GM06990 (cell line): Measurements from ENCODE around the gene TMEM217.

ENCODE experiments used
- DNase-seq: peaks from one replicate; pipeline ENCODE4 v3.0.0-alpha.2; 2011; ENCODE audit not compliant: insufficient read length; ENCODE audit errors: extremely low read depth
- H3K27me3 ChIP-seq: replicated peaks from 2 replicates; pipeline ENCODE4 v1.6.0; 2011; ENCODE audit warnings: low read length; ENCODE audit not compliant: control insufficient read depth, insufficient read depth
- H3K36me3 ChIP-seq: 2 replicates; pipeline ENCODE4 v1.5.1; 2011; ENCODE audit warnings: low read length; ENCODE audit not compliant: control insufficient read depth, insufficient read depth
- H3K4me3 ChIP-seq: replicated peaks from 2 replicates; pipeline ENCODE4 v1.5.1; 2011; ENCODE audit warnings: low read depth, mild to moderate bottlenecking, control low read depth, low read length
- CTCF ChIP-seq: IDR thresholded peaks from 2 replicates; pipeline ENCODE4 v1.5.1; 2011; ENCODE audit warnings: low read length, control low read depth, mild to moderate bottlenecking, inconsistent platforms; ENCODE audit not compliant: insufficient read depth, poor library complexity, severe bottlenecking

The TMEM217 gene

GRCh38 chr6:37174515-37175331 is 83.2 kb downstream of the TMEM217 start:
- Histone ChIP-seq H3K36me3 (peaks cover 9% of the 10 kb centered on the region), H3K27me3 (no peaks in the 10 kb centered on the region), H3K4me3 (no peak overlapping the region)
- no peak for TF ChIP-seq CTCF
- no peak for DNase-seq

GRCh38 chr6:37174196-37174514 is 83.8 kb downstream of the TMEM217 start:
- H3K36me3 ChIP-seq: peaks cover 9% of the 10 kb centered on the region
- no peak for DNase-seq
- no peak overlapping the region for H3K4me3 ChIP-seq
- TF ChIP-seq CTCF: no peak
- no peaks in the 10 kb centered on the region for H3K27me3 ChIP-seq

- no peak overlapping the region for H3K4me3 ChIP-seq
- peaks cover 9% of the 10 kb centered on the region for H3K36me3 ChIP-seq
- no peak for DNase-seq
- TF ChIP-seq CTCF: no peak
- H3K27me3 ChIP-seq: no peaks in the 10 kb centered on the region
These were observed 84.3 kb downstream of the TMEM217 start for GRCh38 chr6:37173493-37174195.

GRCh38 chr6:37172912-37173492 is 84.9 kb downstream of the TMEM217 start:
- peaks cover 9% of the 10 kb centered on the region for H3K36me3 ChIP-seq
- no peaks in the 10 kb centered on the region for H3K27me3 ChIP-seq
- no peak for TF ChIP-seq CTCF
- no peak for DNase-seq
- H3K4me3 ChIP-seq: no peak overlapping the region

- Histone ChIP-seq H3K27me3 (no peaks in the 10 kb centered on the region), H3K4me3 (peak overlapping the region; percentile 87), H3K36me3 (peaks cover 9% of the 10 kb centered on the region)
- peak; percentile 86 for TF ChIP-seq CTCF
- peak; percentile 63 for DNase-seq
These were observed 85.8 kb downstream of the TMEM217 start for GRCh38 chr6:37171970-37172812.
